ENCODE data around the gene ZNF687.

- TF ChIP-seq PKNOX1 (IDR thresholded peaks at IDR 0.05): no peak
- no peak for TF ChIP-seq CTBP1 (IDR thresholded peaks at IDR 0.05; ENCODE audit: borderline replicate concordance)
- TF ChIP-seq ZNF384 (IDR thresholded peaks at IDR 0.05): no peak
- no peak for TF ChIP-seq BHLHE40 (IDR thresholded peaks at IDR 0.05; ENCODE audit: borderline replicate concordance)
- TF ChIP-seq LEF1 (IDR thresholded peaks at IDR 0.05; ENCODE audit: borderline replicate concordance): no peak
- TF ChIP-seq SUZ12 (IDR thresholded peaks at IDR 0.05): no peak
- no peak for TF ChIP-seq FOXA1 (IDR thresholded peaks at IDR 0.05)
- no peak for TF ChIP-seq ELF4 (IDR thresholded peaks at IDR 0.05)
Measured at GRCh38 chr1:151238467-151238739, 43.7 kb upstream of the ZNF687 start.

Measured in HEK293T (cell line).